Ectodermal cell (in vitro differentiated cells): Measurements from ENCODE around the gene WFDC6. TPM values are rescaled to one million over a fixed set of nuclear protein-coding genes. Genes with fewer than 3 reads are reported as not detected.
"Not testable (repeated sequence)": the region's sequence is repeated elsewhere in the genome, so short reads cannot be mapped to it uniquely, and the experiment has no call there.

ENCODE experiments used
- H3K27ac ChIP-seq: 2 replicates; pipeline ENCODE4 v1.7.0; 2013; ENCODE audit warnings: mild to moderate bottlenecking, low read depth, low read length; ENCODE audit not compliant: insufficient read depth, poor library complexity, severe bottlenecking
- H3K27me3 ChIP-seq: 2 replicates; pipeline ENCODE4 v1.7.0; 2013; ENCODE audit warnings: mild to moderate bottlenecking, low read length; ENCODE audit not compliant: insufficient read depth, control insufficient read depth, poor library complexity, severe bottlenecking
- H3K36me3 ChIP-seq: one replicate; pipeline ENCODE4 v1.7.0; 2013; ENCODE audit warnings: low read length; ENCODE audit not compliant: control insufficient read depth, insufficient read depth
- H3K4me1 ChIP-seq: one replicate; pipeline ENCODE4 v1.7.0; 2013; ENCODE audit warnings: low read length; ENCODE audit not compliant: control insufficient read depth, insufficient read depth
- H3K4me3 ChIP-seq: 2 replicates; pipeline ENCODE4 v1.7.0; 2013; ENCODE audit warnings: low read depth, low read length, control low read depth; ENCODE audit not compliant: insufficient read depth
- H3K9me3 ChIP-seq: 2 replicates; pipeline ENCODE4 v1.7.0; 2013; ENCODE audit warnings: mild to moderate bottlenecking, low read length, moderate library complexity; ENCODE audit not compliant: control insufficient read depth
- WGBS, 2 experiments: methylation state at CpG; one replicate each; pipeline ENCODE4 v1.1.7; 2013; ENCODE audit warnings: missing lambda C conversion rate in 2 of 2; 5-methylcytosine and 5-hydroxymethylcytosine counted together
- polyA plus RNA-seq, 4 experiments: library from polyadenylated mRNA; stranded (reverse); fragments of 50-300 nt; gene quantifications; one replicate each; pipeline ENCODE4 v1.2.3, GENCODE V29; 2013

The WFDC6 gene
- not detected for polyA plus RNA-seq (2013, experiment 1 of 4)
- polyA plus RNA-seq (2013, experiment 2 of 4): not detected
- not detected for polyA plus RNA-seq (2013, experiment 3 of 4)
- not detected for polyA plus RNA-seq (2013, experiment 4 of 4)

- Histone ChIP-seq H3K4me1 (no peaks in the 10 kb centered on the region), H3K9me3 (no peaks in the 10 kb centered on the region), H3K4me3 (no peak within 1 kb of the TSS), H3K36me3 (no peaks in the 10 kb centered on the region), H3K27me3 (no peaks in the 10 kb centered on the region), H3K27ac (no peak within 1 kb of the TSS)
- WGBS, 2 experiments: 93 to 96% methylated on average over 2 of the region's 2 CpGs
Measured at GRCh38 chr20:45539382-45539781, at the start of gene WFDC6. WFDC6 (minus strand) TSS chr20:45539482; CDS start chr20:45539407, 75 bp downstream.

- Histone ChIP-seq H3K27ac (no peak overlapping the region), H3K4me3 (no peak overlapping the region), H3K36me3 (no peaks in the 10 kb centered on the region), H3K4me1 (no peaks in the 10 kb centered on the region), H3K27me3 (no peaks in the 10 kb centered on the region), H3K9me3 (no peaks in the 10 kb centered on the region)
- 44 to 70% methylated on average over 1 of the region's 2 CpGs for WGBS, 2 experiments
Measured at GRCh38 chr20:45588800-45589199, 49.5 kb upstream of the WFDC6 start.

- WGBS, 2 experiments: 93 to 95% methylated on average over 5 of the region's 5 CpGs
- H3K4me1 ChIP-seq: not testable (repeated sequence)
Measured at GRCh38 chr20:45585986-45586385, 46.7 kb upstream of the WFDC6 start.

GRCh38 chr20:45584294-45584693 lies 45.0 kb upstream of the WFDC6 start:
- H3K4me1 ChIP-seq, H3K9me3 ChIP-seq, H3K27ac ChIP-seq, H3K27me3 ChIP-seq, H3K36me3 ChIP-seq, H3K4me3 ChIP-seq: not testable (repeated sequence)
- 89 to 91% methylated on average over 5 of the region's 5 CpGs for WGBS, 2 experiments

More at GRCh38 chr20:45585986-45586385, 46.7 kb upstream of the WFDC6 start:
- not testable (repeated sequence) for H3K36me3 ChIP-seq, H3K9me3 ChIP-seq, H3K27me3 ChIP-seq, H3K4me3 ChIP-seq, H3K27ac ChIP-seq

GRCh38 chr20:45583502-45583901 lies 44.2 kb upstream of the WFDC6 start:
- 47 to 51% methylated on average over 3 of the region's 3 CpGs for WGBS, 2 experiments
- Histone ChIP-seq H3K4me3 (no peak overlapping the region), H3K27me3 (no peaks in the 10 kb centered on the region), H3K9me3 (no peaks in the 10 kb centered on the region), H3K27ac (no peak overlapping the region), H3K4me1 (no peaks in the 10 kb centered on the region), H3K36me3 (no peaks in the 10 kb centered on the region)

GRCh38 chr20:45581702-45582101 lies 42.4 kb upstream of the WFDC6 start:
- H3K27ac ChIP-seq: no peak overlapping the region
- no peak overlapping the region for H3K4me3 ChIP-seq
- H3K9me3 ChIP-seq: no peaks in the 10 kb centered on the region
- H3K36me3 ChIP-seq: no peaks in the 10 kb centered on the region
- no peaks in the 10 kb centered on the region for H3K27me3 ChIP-seq
- H3K4me1 ChIP-seq: no peaks in the 10 kb centered on the region

GRCh38 chr20:45579184-45579583 lies 39.9 kb upstream of the WFDC6 start, which contains the start of gene WFDC8:
WFDC8 (minus strand) TSS chr20:45579284; CDS start chr20:45579247, 37 bp downstream.
- WGBS, 2 experiments: 92 to 94% methylated on average over 4 of the region's 4 CpGs
- Histone ChIP-seq H3K27ac (no peak within 1 kb of the TSS), H3K36me3 (no peaks in the 10 kb centered on the region), H3K4me1 (no peaks in the 10 kb centered on the region), H3K4me3 (no peak within 1 kb of the TSS), H3K27me3 (no peaks in the 10 kb centered on the region), H3K9me3 (no peaks in the 10 kb centered on the region)

GRCh38 chr20:45578231-45578630 lies 38.9 kb upstream of the WFDC6 start:
- WGBS, 2 experiments: 57% methylated on average over 1 of the region's 1 CpG; no CpG with 5 or more reads in 1 of the 2 experiments
- H3K4me1 ChIP-seq: no peaks in the 10 kb centered on the region
- no peaks in the 10 kb centered on the region for H3K9me3 ChIP-seq
- H3K4me3 ChIP-seq: no peak overlapping the region
- no peak overlapping the region for H3K27ac ChIP-seq
- H3K27me3 ChIP-seq: no peaks in the 10 kb centered on the region
- H3K36me3 ChIP-seq: no peaks in the 10 kb centered on the region

GRCh38 chr20:45576995-45577394 lies 37.7 kb upstream of the WFDC6 start:
- WGBS, 2 experiments: 75 to 100% methylated on average over 1 to 2 of the region's 2 CpGs
- no peak overlapping the region for H3K4me3 ChIP-seq
- H3K9me3 ChIP-seq: no peaks in the 10 kb centered on the region
- H3K36me3 ChIP-seq: no peaks in the 10 kb centered on the region
- no peak overlapping the region for H3K27ac ChIP-seq
- no peaks in the 10 kb centered on the region for H3K4me1 ChIP-seq
- no peaks in the 10 kb centered on the region for H3K27me3 ChIP-seq

- H3K4me3 ChIP-seq: no peak overlapping the region
- WGBS, 2 experiments: 95% methylated on average over 3 of the region's 3 CpGs; no CpG with 5 or more reads in 1 of the 2 experiments
- no peaks in the 10 kb centered on the region for H3K36me3 ChIP-seq
- H3K27ac ChIP-seq: no peak overlapping the region
- H3K27me3 ChIP-seq: no peaks in the 10 kb centered on the region
- no peaks in the 10 kb centered on the region for H3K4me1 ChIP-seq
- no peaks in the 10 kb centered on the region for H3K9me3 ChIP-seq
Measured at GRCh38 chr20:45575931-45576330, 36.6 kb upstream of the WFDC6 start.

- 88 to 93% methylated on average over 1 of the region's 1 CpG for WGBS, 2 experiments
- H3K36me3 ChIP-seq, H3K4me3 ChIP-seq, H3K9me3 ChIP-seq, H3K27ac ChIP-seq, H3K27me3 ChIP-seq, H3K4me1 ChIP-seq: not testable (repeated sequence)
Measured at GRCh38 chr20:45569650-45570049, 30.4 kb upstream of the WFDC6 start.
